Effector memory CD4-positive, alpha-beta T cell (primary cell): ENCODE data around the gene UGGT1.
"Not testable (repeated sequence)": the region's sequence is repeated elsewhere in the genome, so short reads cannot be mapped to it uniquely, and the experiment has no call there.

ENCODE experiments used
- DNase-seq, 3 donors: peaks; one replicate each; pipeline ENCODE4 v3.0.0-alpha.2; 2020
- H3K27ac ChIP-seq: 2 replicates; pipeline ENCODE4 v1.7.0; 2013; ENCODE audit warnings: mild to moderate bottlenecking, low read length, moderate library complexity; ENCODE audit not compliant: insufficient read depth, poor library complexity, severe bottlenecking
- H3K27me3 ChIP-seq: replicated peaks from 2 replicates; pipeline ENCODE4 v1.7.0; 2013; ENCODE audit warnings: mild to moderate bottlenecking, low read length; ENCODE audit not compliant: insufficient read depth, control insufficient read depth, poor library complexity, severe bottlenecking
- H3K36me3 ChIP-seq: 2 replicates; pipeline ENCODE4 v1.7.0; 2013; ENCODE audit warnings: mild to moderate bottlenecking, low read length, moderate library complexity; ENCODE audit not compliant: control insufficient read depth, insufficient read depth
- H3K4me1 ChIP-seq: 2 replicates; pipeline ENCODE4 v1.7.0; 2013; ENCODE audit warnings: low read length, mild to moderate bottlenecking; ENCODE audit not compliant: control insufficient read depth, insufficient read depth, poor library complexity, severe bottlenecking
- H3K4me3 ChIP-seq: 2 replicates; pipeline ENCODE4 v1.7.0; 2013; ENCODE audit warnings: low read length, low read depth, mild to moderate bottlenecking; ENCODE audit not compliant: insufficient read depth, poor library complexity, severe bottlenecking
- H3K9me3 ChIP-seq: 2 replicates; pipeline ENCODE4 v1.7.0; 2013; ENCODE audit warnings: mild to moderate bottlenecking, low read length, moderate library complexity; ENCODE audit not compliant: control insufficient read depth

The UGGT1 gene

GRCh38 chr2:128208023-128208422 is 117.0 kb downstream of the UGGT1 start:
- no peak for DNase-seq
- Histone ChIP-seq H3K4me1 (no peaks in the 10 kb centered on the region), H3K27me3 (no peaks in the 10 kb centered on the region), H3K36me3 (no peaks in the 10 kb centered on the region), H3K4me3 (no peak overlapping the region), H3K27ac (no peak overlapping the region), H3K9me3 (no peaks in the 10 kb centered on the region)

- not testable (repeated sequence) for DNase-seq, H3K27me3 ChIP-seq, H3K4me1 ChIP-seq, H3K9me3 ChIP-seq, H3K4me3 ChIP-seq, H3K36me3 ChIP-seq, H3K27ac ChIP-seq
Measured at GRCh38 chr2:128208631-128209324, 117.8 kb downstream of the UGGT1 start.

- no peak for DNase-seq
- Histone ChIP-seq H3K9me3 (no peaks in the 10 kb centered on the region), H3K4me3 (no peak overlapping the region), H3K36me3 (no peaks in the 10 kb centered on the region), H3K27me3 (no peaks in the 10 kb centered on the region), H3K4me1 (no peaks in the 10 kb centered on the region), H3K27ac (no peak overlapping the region)
Measured at GRCh38 chr2:128214251-128214650, 123.3 kb downstream of the UGGT1 start.

GRCh38 chr2:128214866-128215460 is 124.0 kb downstream of the UGGT1 start:
- Histone ChIP-seq H3K27me3 (no peaks in the 10 kb centered on the region), H3K9me3 (no peaks in the 10 kb centered on the region), H3K4me3 (no peak overlapping the region), H3K36me3 (no peaks in the 10 kb centered on the region), H3K4me1 (no peaks in the 10 kb centered on the region), H3K27ac (no peak overlapping the region)
- DNase-seq: no peak

GRCh38 chr2:128215897-128216642 is 125.1 kb downstream of the UGGT1 start:
- DNase-seq: no peak
- H3K4me1 ChIP-seq: no peaks in the 10 kb centered on the region

GRCh38 chr2:128217671-128218070 is 126.7 kb downstream of the UGGT1 start:
- no peak for DNase-seq
- Histone ChIP-seq H3K4me1 (no peaks in the 10 kb centered on the region), H3K36me3 (no peaks in the 10 kb centered on the region), H3K27me3 (no peaks in the 10 kb centered on the region), H3K9me3 (no peaks in the 10 kb centered on the region), H3K27ac (no peak overlapping the region), H3K4me3 (no peak overlapping the region)

More at GRCh38 chr2:128215897-128216642, 125.1 kb downstream of the UGGT1 start:
- no peak overlapping the region for H3K27ac ChIP-seq
- no peaks in the 10 kb centered on the region for H3K27me3 ChIP-seq
- no peak overlapping the region for H3K4me3 ChIP-seq
- no peaks in the 10 kb centered on the region for H3K9me3 ChIP-seq
- no peaks in the 10 kb centered on the region for H3K36me3 ChIP-seq

- no peak for DNase-seq
- H3K27me3 ChIP-seq: no peaks in the 10 kb centered on the region
- no peaks in the 10 kb centered on the region for H3K9me3 ChIP-seq
- no peak overlapping the region for H3K4me3 ChIP-seq
- no peaks in the 10 kb centered on the region for H3K36me3 ChIP-seq
- H3K4me1 ChIP-seq: no peaks in the 10 kb centered on the region
- H3K27ac ChIP-seq: no peak overlapping the region
Measured at GRCh38 chr2:128219891-128220290, 128.9 kb downstream of the UGGT1 start.

GRCh38 chr2:128227862-128228261 is 136.9 kb downstream of the UGGT1 start:
- Histone ChIP-seq H3K9me3 (no peaks in the 10 kb centered on the region), H3K36me3 (no peaks in the 10 kb centered on the region), H3K27me3 (no peaks in the 10 kb centered on the region), H3K4me1 (peaks cover 3% of the 10 kb centered on the region), H3K27ac (no peak overlapping the region), H3K4me3 (no peak overlapping the region)
- no peak for DNase-seq

GRCh38 chr2:128228894-128229293 is 137.9 kb downstream of the UGGT1 start:
- Histone ChIP-seq H3K27ac (no peak overlapping the region), H3K4me3 (no peak overlapping the region), H3K9me3 (no peaks in the 10 kb centered on the region), H3K27me3 (no peaks in the 10 kb centered on the region), H3K4me1 (peaks cover 9% of the 10 kb centered on the region), H3K36me3 (no peaks in the 10 kb centered on the region)
- DNase-seq: no peak
